IPS-20b (cell line): ENCODE data around the gene STK32A.

Source experiments
- H3K27ac ChIP-seq: one replicate; pipeline ENCODE4 v1.5.1; 2013; ENCODE audit warnings: low read length
- H3K27me3 ChIP-seq: 2 replicates; pipeline ENCODE4 v1.6.1; 2013; ENCODE audit warnings: mild to moderate bottlenecking, low read length, inconsistent platforms; ENCODE audit not compliant: insufficient read depth
- H3K36me3 ChIP-seq: 2 replicates; pipeline ENCODE4 v1.6.1; 2013; ENCODE audit warnings: low read depth, mild to moderate bottlenecking, inconsistent platforms, low read length, moderate library complexity; ENCODE audit not compliant: insufficient read depth
- H3K4me1 ChIP-seq: 2 replicates; pipeline ENCODE4 v1.6.1; 2013; ENCODE audit warnings: mild to moderate bottlenecking, control low read depth, inconsistent platforms, low read length, moderate library complexity; ENCODE audit not compliant: insufficient read depth
- H3K4me3 ChIP-seq: 2 replicates; pipeline ENCODE4 v1.5.1; 2013; ENCODE audit warnings: mild to moderate bottlenecking, low read length, inconsistent platforms
- H3K9ac ChIP-seq: 2 replicates; pipeline ENCODE4 v1.6.1; 2013; ENCODE audit warnings: low read depth, mild to moderate bottlenecking, inconsistent platforms, low read length, moderate library complexity
- H3K9me3 ChIP-seq: 2 replicates; pipeline ENCODE4 v1.6.1; 2013; ENCODE audit warnings: mild to moderate bottlenecking, low read depth, low read length, inconsistent platforms; ENCODE audit not compliant: insufficient read depth

The STK32A gene

GRCh38 chr5:147381555-147381954 is 146.7 kb downstream of the STK32A start:
- no peaks in the 10 kb centered on the region for H3K27me3 ChIP-seq
- H3K9me3 ChIP-seq: peaks cover 7% of the 10 kb centered on the region; the same call in 1 of the 2 replicates
- no peak overlapping the region for H3K27ac ChIP-seq
- peaks cover 14% of the 10 kb centered on the region; the same call in 1 of the 2 replicates for H3K4me1 ChIP-seq
- H3K4me3 ChIP-seq: no peak overlapping the region
- H3K9ac ChIP-seq: no peak overlapping the region
- H3K36me3 ChIP-seq: no peaks in the 10 kb centered on the region

- Histone ChIP-seq H3K27me3 (no peaks in the 10 kb centered on the region), H3K27ac (no peak overlapping the region), H3K9ac (peak overlapping the region; percentile 58; the same call in 1 of the 2 replicates), H3K4me3 (peak overlapping the region; percentile 13; the same call in 1 of the 2 replicates), H3K4me1 (peaks cover 14% of the 10 kb centered on the region; the same call in 1 of the 2 replicates), H3K36me3 (no peaks in the 10 kb centered on the region), H3K9me3 (peaks cover 7% of the 10 kb centered on the region; the same call in 1 of the 2 replicates)
Observed at GRCh38 chr5:147382776-147383175, 147.9 kb downstream of the STK32A start.

- Histone ChIP-seq H3K27me3 (no peaks in the 10 kb centered on the region), H3K9ac (no peak overlapping the region), H3K36me3 (no peaks in the 10 kb centered on the region), H3K4me1 (peaks cover 14% of the 10 kb centered on the region; the same call in 1 of the 2 replicates), H3K27ac (no peak overlapping the region), H3K9me3 (no peaks in the 10 kb centered on the region), H3K4me3 (no peak overlapping the region)
Observed at GRCh38 chr5:147384346-147385193, 149.7 kb downstream of the STK32A start.

- no peaks in the 10 kb centered on the region for H3K9me3 ChIP-seq
- H3K4me3 ChIP-seq: no peak overlapping the region
- peaks cover 14% of the 10 kb centered on the region; the same call in 1 of the 2 replicates for H3K4me1 ChIP-seq
- no peak overlapping the region for H3K9ac ChIP-seq
- no peak overlapping the region for H3K27ac ChIP-seq
- H3K27me3 ChIP-seq: no peaks in the 10 kb centered on the region
- peaks cover 23% of the 10 kb centered on the region for H3K36me3 ChIP-seq
Observed at GRCh38 chr5:147387109-147387508, 152.3 kb downstream of the STK32A start.

- H3K4me3 ChIP-seq: no peak overlapping the region
- peaks cover 36% of the 10 kb centered on the region for H3K36me3 ChIP-seq
- H3K27ac ChIP-seq: no peak overlapping the region
- H3K27me3 ChIP-seq: no peaks in the 10 kb centered on the region
- no peaks in the 10 kb centered on the region for H3K9me3 ChIP-seq
- H3K4me1 ChIP-seq: peaks cover 6% of the 10 kb centered on the region; the same call in 1 of the 2 replicates
- no peak overlapping the region for H3K9ac ChIP-seq
Observed at GRCh38 chr5:147388184-147389108, 153.6 kb downstream of the STK32A start.

GRCh38 chr5:147390654-147391225 is 155.9 kb downstream of the STK32A start:
- no peaks in the 10 kb centered on the region for H3K4me1 ChIP-seq
- H3K27ac ChIP-seq: no peak overlapping the region
- H3K27me3 ChIP-seq: no peaks in the 10 kb centered on the region
- H3K36me3 ChIP-seq: peaks cover 59% of the 10 kb centered on the region
- H3K9ac ChIP-seq: no peak overlapping the region
- no peaks in the 10 kb centered on the region for H3K9me3 ChIP-seq
- no peak overlapping the region for H3K4me3 ChIP-seq

GRCh38 chr5:147391781-147392180 is 157.0 kb downstream of the STK32A start:
- peaks cover 68% of the 10 kb centered on the region for H3K36me3 ChIP-seq
- H3K9ac ChIP-seq: no peak overlapping the region
- H3K27ac ChIP-seq: no peak overlapping the region
- H3K9me3 ChIP-seq: no peaks in the 10 kb centered on the region
- no peak overlapping the region for H3K4me3 ChIP-seq
- no peaks in the 10 kb centered on the region for H3K4me1 ChIP-seq
- no peaks in the 10 kb centered on the region for H3K27me3 ChIP-seq

- Histone ChIP-seq H3K36me3 (peaks cover 90% of the 10 kb centered on the region), H3K4me1 (no peaks in the 10 kb centered on the region), H3K27me3 (no peaks in the 10 kb centered on the region), H3K27ac (no peak overlapping the region), H3K4me3 (no peak overlapping the region), H3K9me3 (no peaks in the 10 kb centered on the region), H3K9ac (no peak overlapping the region)
Observed at GRCh38 chr5:147393874-147394672, 159.2 kb downstream of the STK32A start.

GRCh38 chr5:147396070-147396823 is 161.4 kb downstream of the STK32A start:
- no peak overlapping the region for H3K4me3 ChIP-seq
- H3K9ac ChIP-seq: no peak overlapping the region
- H3K27ac ChIP-seq: no peak overlapping the region
- H3K36me3 ChIP-seq: peaks cover 98% of the 10 kb centered on the region
- no peaks in the 10 kb centered on the region for H3K4me1 ChIP-seq
- no peaks in the 10 kb centered on the region for H3K27me3 ChIP-seq
- H3K9me3 ChIP-seq: no peaks in the 10 kb centered on the region

GRCh38 chr5:147397616-147398015 is 162.8 kb downstream of the STK32A start:
- Histone ChIP-seq H3K9me3 (no peaks in the 10 kb centered on the region), H3K4me3 (no peak overlapping the region), H3K27me3 (no peaks in the 10 kb centered on the region), H3K36me3 (peaks cover 96% of the 10 kb centered on the region), H3K27ac (no peak overlapping the region), H3K9ac (no peak overlapping the region), H3K4me1 (no peaks in the 10 kb centered on the region)
